Central memory CD8-positive, alpha-beta T cell (primary cell): Measurements from ENCODE around the gene AURKAIP1.
"Not testable (repeated sequence)": the region's sequence is repeated elsewhere in the genome, so short reads cannot be mapped to it uniquely, and the experiment has no call there.

Experiments
- ATAC-seq: fragments of 150-1000 bp; cut with Tn5 transposase; replicated peaks from 2 replicates; pipeline ENCODE4 v1.10.0; 2022; ENCODE audit warnings: mild to moderate bottlenecking, moderate FRiP score, moderate number of reproducible peaks; ENCODE audit not compliant: poor library complexity, severe bottlenecking; ENCODE audit errors: extremely low read depth
- DNase-seq, 2 donors: peaks; one replicate each; pipeline ENCODE4 v3.0.0; 2021; ENCODE audit warnings: low spot score in 2 of 2
- H3K27ac Mint-ChIP-seq: one replicate; pipeline ENCODE4 v1.8.0; 2022; ENCODE audit warnings: low read depth, mild to moderate bottlenecking, moderate library complexity, mixed read lengths
- H3K27me3 Mint-ChIP-seq: one replicate; pipeline ENCODE4 v1.8.0; 2022; ENCODE audit warnings: mixed read lengths
- H3K36me3 Mint-ChIP-seq: one replicate; pipeline ENCODE4 v1.8.0; 2022; ENCODE audit warnings: mild to moderate bottlenecking, moderate library complexity, mixed read lengths; ENCODE audit not compliant: insufficient read depth
- H3K4me1 Mint-ChIP-seq: one replicate; pipeline ENCODE4 v1.8.0; 2022; ENCODE audit warnings: mixed read lengths
- H3K4me3 Mint-ChIP-seq: one replicate; pipeline ENCODE4 v1.8.0; 2022; ENCODE audit warnings: mild to moderate bottlenecking, moderate library complexity, mixed read lengths
- H3K9me3 Mint-ChIP-seq: one replicate; pipeline ENCODE4 v1.8.0; 2022; ENCODE audit warnings: mixed read lengths

The AURKAIP1 gene

DNA sequence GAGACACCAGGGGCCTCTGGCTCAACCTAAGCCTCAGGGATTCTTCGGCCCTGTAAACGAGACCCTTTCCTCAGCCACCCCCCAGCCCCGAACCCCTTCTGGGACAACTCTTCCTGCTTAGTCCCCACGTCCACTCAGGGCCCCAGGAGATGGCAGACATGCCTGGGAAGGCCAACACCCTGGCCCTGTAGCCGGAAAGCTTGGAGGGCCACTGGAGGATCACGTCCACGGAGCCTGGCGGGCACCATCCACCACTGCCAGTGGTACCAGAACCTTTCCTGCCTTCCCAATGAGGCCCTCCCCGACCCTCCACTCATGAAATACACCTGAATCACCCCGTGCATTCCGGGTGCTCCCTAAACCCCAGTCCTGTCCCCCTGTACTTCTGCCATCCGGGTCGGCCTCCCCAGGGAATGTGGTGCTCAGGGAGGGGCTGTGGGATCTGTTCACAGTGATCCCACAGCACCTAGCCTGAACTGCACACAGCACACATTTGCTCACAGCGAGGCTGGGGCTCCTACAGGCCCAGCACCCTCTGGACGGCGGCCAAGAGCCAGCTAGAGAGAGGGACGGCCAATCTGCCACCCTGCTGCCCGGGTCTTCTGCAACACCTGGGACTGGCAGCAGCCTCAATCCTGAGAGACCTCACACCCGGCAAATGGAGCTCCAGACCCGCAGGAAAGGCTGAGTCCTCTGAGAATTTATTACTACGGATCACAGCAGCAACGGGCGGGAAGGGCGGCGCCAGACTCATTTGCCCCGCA is 1.8 kb downstream of the AURKAIP1 start:
- ATAC-seq, result no peak

DNA sequence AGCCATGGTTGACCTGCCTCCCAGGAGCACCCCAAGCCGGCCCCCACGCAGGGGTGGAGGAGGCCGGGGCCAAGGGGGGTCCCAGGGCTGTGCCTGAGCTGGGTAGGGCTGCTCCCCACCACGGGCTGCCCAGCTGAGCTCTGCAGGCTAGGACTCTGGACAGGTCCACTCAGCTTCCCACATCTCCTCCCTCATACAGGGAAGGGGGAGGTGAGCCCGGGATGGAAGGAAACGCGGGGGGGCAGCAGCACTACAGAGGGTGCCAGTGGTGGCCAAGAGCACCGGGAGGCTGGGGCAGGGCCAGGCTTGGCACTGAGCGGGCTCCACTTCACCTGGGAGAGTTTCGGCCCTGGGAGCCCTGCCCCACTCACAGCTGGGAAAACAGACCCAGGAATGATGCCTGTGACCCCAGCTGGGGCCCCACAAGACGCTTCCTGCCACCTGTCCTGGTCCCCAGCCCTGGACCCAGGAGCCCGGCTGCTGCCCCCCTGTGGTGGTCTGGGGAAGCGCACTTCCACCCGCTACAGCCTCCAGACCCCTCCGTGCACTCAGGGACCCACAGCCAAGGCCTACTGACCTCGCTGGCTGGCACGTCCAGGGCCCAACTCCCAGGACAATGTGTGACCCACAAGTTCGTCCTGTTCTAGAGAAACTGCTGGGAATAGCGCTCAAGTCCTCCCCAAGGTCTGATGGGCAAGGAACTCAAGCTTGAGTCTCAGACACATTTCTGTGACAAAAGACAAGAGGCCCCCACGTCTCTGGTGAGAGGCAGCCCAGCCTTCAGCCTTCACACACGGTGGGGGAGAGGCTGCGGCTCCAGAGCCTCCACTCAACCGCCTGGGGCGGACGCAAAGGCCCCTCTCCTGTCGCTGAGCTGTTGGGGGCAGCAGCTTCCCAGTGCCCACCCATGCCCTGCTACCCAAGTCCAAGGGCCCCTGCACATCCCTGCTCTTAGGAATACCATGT is 3.0 kb downstream of the AURKAIP1 start:
- DNase-seq, result peak; percentile 66 to 77

More for the DNA sequence above, 1.8 kb downstream of the AURKAIP1 start:
- DNase-seq, result no peak
- Mint-ChIP-seq H3K27ac (no peak overlapping the region), H3K36me3 (peaks cover 18% of the 10 kb centered on the region), H3K9me3 (no peaks in the 10 kb centered on the region), H3K4me3 (peak overlapping the region; percentile 88), H3K4me1 (peaks cover 10% of the 10 kb centered on the region), H3K27me3 (no peaks in the 10 kb centered on the region)

DNA sequence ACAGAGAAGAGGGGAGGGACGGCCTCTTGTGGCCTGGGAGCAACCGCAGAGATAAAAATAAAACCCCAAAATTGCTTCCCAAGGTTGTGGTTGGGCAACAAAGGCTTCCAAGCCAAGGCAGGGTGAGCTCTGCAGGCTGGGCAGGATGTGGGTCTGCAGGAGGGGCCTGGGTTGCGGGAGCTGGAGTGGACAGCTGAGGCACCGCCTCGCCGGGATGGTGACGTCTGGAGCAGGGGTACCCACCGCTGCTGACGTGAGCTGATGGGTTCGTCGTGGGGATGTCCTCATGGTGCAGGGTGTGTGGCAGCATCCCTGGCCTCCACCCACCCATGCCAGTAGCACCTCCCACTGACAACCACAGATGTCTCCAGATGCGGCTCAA is 3.7 kb downstream of the AURKAIP1 start:
- peak; percentile 68 to 84 for DNase-seq
- peak; percentile 75 for ATAC-seq
- Mint-ChIP-seq H3K4me3 (no peak overlapping the region), H3K27me3 (no peaks in the 10 kb centered on the region), H3K27ac (peak overlapping the region; percentile 58), H3K36me3 (peaks cover 18% of the 10 kb centered on the region), H3K9me3 (no peaks in the 10 kb centered on the region), H3K4me1 (peaks cover 10% of the 10 kb centered on the region)

More for the DNA sequence above, 3.0 kb downstream of the AURKAIP1 start:
- Mint-ChIP-seq H3K4me3 (peak overlapping the region; percentile 60), H3K36me3 (peaks cover 18% of the 10 kb centered on the region), H3K9me3 (no peaks in the 10 kb centered on the region), H3K4me1 (peaks cover 10% of the 10 kb centered on the region), H3K27me3 (no peaks in the 10 kb centered on the region), H3K27ac (peak overlapping the region; percentile 58)
- peak; percentile 29 for ATAC-seq

DNA sequence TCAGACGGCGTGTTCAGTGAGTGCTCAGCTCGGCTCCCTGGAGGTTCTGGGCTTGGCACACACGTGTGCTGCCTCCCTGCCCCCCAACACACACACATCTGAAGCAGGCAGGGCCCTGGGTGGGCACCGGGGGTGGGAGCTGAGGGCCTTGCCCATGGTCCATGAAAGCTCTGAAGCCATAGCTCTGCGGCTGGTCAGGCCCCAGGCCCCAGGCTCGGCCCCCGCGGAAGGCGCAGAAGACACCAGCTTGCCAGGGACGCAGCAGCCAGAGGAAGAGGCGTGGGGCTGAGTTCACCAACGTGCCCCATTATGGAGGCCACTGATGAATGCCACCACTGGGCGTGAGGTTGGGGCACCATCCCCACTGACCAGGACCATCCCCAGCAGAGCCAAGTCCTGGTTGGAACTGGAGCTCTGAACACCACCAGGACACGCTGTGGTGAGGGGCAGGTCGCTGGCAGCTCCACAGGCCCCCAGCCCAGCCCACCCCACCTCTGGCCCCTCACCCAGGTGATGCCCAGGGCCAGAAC is 4.2 kb downstream of the AURKAIP1 start:
- DNase-seq, result no peak
- H3K4me1 Mint-ChIP-seq, result peaks cover 10% of the 10 kb centered on the region
- H3K9me3 Mint-ChIP-seq, result no peaks in the 10 kb centered on the region
- H3K27me3 Mint-ChIP-seq, result no peaks in the 10 kb centered on the region
- ATAC-seq, result no peak
- H3K36me3 Mint-ChIP-seq, result peaks cover 18% of the 10 kb centered on the region
- no peak overlapping the region for H3K4me3 Mint-ChIP-seq
- H3K27ac Mint-ChIP-seq, result peak overlapping the region; percentile 58

DNA sequence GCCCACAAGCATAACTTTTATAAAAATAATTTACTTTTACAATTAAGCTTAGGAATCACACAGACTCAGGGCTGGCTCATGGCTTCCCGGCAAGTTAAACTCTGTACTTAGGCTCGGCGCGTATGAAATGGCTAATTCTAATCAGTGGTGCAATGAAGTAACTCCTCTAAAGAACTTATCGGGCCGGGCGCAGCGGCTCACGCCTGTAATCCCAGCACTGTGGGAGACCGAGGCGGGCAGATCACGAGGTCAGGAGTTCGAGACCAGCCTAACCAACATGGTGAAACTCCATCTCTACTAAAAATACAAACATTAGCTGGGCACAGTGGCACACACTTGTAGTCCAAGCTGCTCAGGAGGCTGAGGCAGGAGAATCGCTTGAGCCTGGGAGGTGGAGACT is 4.9 kb downstream of the AURKAIP1 start:
- H3K36me3 Mint-ChIP-seq, result peaks cover 13% of the 10 kb centered on the region
- not testable (repeated sequence) for H3K9me3 Mint-ChIP-seq, H3K27ac Mint-ChIP-seq, H3K4me1 Mint-ChIP-seq, H3K4me3 Mint-ChIP-seq, ATAC-seq, DNase-seq, H3K27me3 Mint-ChIP-seq

DNA sequence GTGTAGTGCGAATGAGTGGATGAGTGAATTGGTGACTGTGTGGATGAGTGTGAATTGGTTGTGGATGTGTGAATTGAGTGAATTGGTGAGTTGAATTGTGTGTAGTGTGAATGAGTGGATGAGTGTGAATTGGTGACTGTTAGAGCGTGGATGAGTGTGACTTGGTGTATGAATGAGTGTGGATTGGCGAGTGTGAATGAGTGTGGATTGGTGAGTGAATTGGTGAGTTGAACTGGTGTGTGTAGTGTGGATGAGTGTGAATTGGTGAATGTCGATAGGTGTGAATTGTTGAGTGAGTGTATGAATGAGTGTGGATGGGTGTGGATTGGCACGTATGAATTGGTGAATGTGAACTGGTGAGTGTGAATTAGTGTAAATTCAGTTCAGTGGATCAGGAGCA is 7.7 kb downstream of the AURKAIP1 start:
- Mint-ChIP-seq H3K27me3 (no peaks in the 10 kb centered on the region), H3K36me3 (peaks cover 9% of the 10 kb centered on the region), H3K9me3 (no peaks in the 10 kb centered on the region), H3K4me3 (no peak overlapping the region), H3K4me1 (peaks cover 4% of the 10 kb centered on the region), H3K27ac (no peak overlapping the region)
- DNase-seq (no peak), ATAC-seq (no peak)

- ATAC-seq (no peak), DNase-seq (no peak)
- H3K4me1 Mint-ChIP-seq, result no peaks in the 10 kb centered on the region
- no peaks in the 10 kb centered on the region for H3K9me3 Mint-ChIP-seq
- no peaks in the 10 kb centered on the region for H3K27me3 Mint-ChIP-seq
- peaks cover 7% of the 10 kb centered on the region for H3K36me3 Mint-ChIP-seq
- H3K27ac Mint-ChIP-seq, result no peak overlapping the region
- H3K4me3 Mint-ChIP-seq, result no peak overlapping the region
These were observed 8.3 kb downstream of the AURKAIP1 start for GRCh38 chr1:1366699-1367066.

DNA sequence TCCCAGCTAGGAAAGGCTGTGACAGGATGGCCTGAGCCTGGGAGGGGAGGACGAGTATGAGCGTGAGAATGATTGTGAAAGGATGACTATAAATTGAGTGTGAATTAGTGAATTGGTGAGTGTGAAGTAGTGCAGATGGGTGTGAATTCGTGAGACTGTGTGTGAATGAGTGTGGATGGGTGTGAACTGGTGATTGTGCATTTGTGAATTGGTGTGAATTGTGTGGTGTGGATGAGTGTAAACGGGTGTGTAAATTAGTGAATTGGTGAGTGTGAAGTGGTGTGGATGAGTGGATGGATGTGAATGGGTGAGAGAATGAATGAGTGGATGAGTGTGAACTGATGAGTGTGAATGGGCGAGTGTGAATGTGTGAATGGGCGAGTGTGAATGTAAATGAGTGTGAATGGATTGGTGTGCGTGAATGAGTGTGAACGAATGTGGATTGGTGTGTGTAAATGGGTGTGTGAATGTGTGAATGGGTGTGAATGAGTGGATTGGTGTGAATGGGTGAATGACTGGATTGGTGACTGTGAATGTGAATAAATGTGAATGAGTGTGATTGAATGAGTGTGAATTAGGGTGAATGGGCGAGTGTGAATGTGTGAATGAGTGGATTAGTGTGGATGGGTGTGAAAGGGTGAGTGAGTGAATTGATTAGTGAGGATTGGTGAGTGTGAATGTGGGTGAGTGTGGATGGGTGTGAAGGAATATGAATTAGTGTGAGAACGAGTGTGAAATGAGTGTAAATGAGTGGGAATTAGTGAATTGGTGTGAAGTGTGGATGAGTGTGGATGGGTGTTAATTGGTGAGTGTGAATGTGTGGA is 8.9 kb downstream of the AURKAIP1 start:
- ATAC-seq, result no peak
- Mint-ChIP-seq H3K27ac (no peak overlapping the region), H3K9me3 (no peaks in the 10 kb centered on the region), H3K4me3 (no peak overlapping the region), H3K36me3 (peaks cover 2% of the 10 kb centered on the region), H3K4me1 (peaks cover under 1% of the 10 kb centered on the region), H3K27me3 (peaks cover 4% of the 10 kb centered on the region)
- DNase-seq, result no peak

- Mint-ChIP-seq H3K9me3 (no peaks in the 10 kb centered on the region), H3K36me3 (no peaks in the 10 kb centered on the region), H3K4me1 (peaks cover 6% of the 10 kb centered on the region), H3K4me3 (no peak overlapping the region), H3K27me3 (peaks cover 13% of the 10 kb centered on the region), H3K27ac (no peak overlapping the region)
- no peak for ATAC-seq
- DNase-seq, result no peak
These were observed 10.7 kb downstream of the AURKAIP1 start for GRCh38 chr1:1364266-1364665.

DNA sequence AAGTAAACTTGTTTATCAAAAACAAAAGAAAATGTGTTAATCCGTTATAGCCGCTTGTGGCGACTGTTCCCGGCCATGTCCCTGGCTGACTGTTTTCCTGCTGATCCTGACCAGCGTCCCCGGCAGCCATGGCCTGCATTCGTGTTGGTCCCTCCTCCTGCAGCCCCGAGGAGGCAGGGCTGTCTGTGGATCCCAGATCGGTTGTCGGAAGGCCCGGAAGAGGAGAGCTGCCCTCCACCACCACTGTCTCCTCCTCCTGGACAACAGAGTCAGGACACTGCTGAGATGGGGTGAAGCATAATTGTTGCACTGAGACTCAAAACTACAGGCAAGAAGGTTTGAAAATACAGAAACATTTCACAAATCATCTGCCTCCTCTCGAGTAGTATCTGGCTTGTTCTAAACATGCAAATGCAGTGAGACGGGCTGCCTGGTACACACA is 13.0 kb downstream of the AURKAIP1 start:
- Mint-ChIP-seq H3K36me3 (no peaks in the 10 kb centered on the region), H3K27me3 (peaks cover 36% of the 10 kb centered on the region), H3K27ac (no peak overlapping the region), H3K9me3 (no peaks in the 10 kb centered on the region), H3K4me3 (no peak overlapping the region), H3K4me1 (peaks cover 10% of the 10 kb centered on the region)
- ATAC-seq (no peak), DNase-seq (no peak)

- Mint-ChIP-seq H3K27ac (no peak overlapping the region), H3K9me3 (no peaks in the 10 kb centered on the region), H3K36me3 (no peaks in the 10 kb centered on the region), H3K4me3 (no peak overlapping the region), H3K27me3 (peaks cover 37% of the 10 kb centered on the region), H3K4me1 (peaks cover 10% of the 10 kb centered on the region)
- no peak for ATAC-seq
- no peak for DNase-seq
These were observed 13.6 kb downstream of the AURKAIP1 start for GRCh38 chr1:1361233-1361981.
